ENCODE results near the gene VLDLR.

VLDLR gene

DNA sequence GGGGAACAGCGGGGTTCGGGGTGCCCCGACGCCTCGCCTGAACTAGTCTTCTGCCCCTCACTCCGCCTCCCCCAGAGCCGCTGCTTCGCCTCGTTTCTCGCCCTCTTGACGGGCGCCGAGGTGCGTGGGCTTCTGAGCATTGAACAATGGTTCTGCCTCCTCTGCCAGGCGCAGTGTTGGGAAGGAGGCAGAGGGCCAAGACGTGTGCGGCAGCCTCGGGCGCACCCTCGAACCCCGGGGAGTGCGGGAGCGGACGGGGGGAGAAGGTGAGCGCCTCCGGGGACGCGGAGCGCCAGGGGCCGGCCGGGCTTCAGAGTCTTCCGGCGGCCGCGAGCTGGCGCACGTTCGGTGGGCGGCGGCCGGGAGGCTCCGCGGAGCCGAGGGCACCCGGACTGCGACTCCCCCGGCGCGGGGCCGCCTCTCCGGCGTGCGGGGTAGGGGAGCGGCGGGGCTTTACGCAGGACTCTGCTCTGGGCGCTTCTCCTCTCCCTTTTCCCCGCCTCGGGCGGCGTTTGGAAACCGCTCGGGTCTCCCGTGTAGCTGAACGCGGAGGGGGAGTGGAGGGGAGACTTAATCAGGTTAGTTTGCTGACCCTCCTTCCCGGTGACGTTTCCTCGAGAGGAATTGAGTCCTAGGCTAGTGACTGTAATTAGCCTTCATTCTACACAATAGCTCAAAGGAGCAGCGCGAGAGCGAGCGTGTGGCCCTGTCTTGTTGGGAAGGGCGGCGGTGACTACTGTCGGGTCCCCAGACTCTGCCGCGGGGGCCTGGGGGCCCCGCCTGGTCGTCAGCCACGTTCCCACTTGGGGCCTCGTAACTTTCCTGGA is 1.1 kb downstream of the VLDLR start:
- no peak for DNase-seq

DNA sequence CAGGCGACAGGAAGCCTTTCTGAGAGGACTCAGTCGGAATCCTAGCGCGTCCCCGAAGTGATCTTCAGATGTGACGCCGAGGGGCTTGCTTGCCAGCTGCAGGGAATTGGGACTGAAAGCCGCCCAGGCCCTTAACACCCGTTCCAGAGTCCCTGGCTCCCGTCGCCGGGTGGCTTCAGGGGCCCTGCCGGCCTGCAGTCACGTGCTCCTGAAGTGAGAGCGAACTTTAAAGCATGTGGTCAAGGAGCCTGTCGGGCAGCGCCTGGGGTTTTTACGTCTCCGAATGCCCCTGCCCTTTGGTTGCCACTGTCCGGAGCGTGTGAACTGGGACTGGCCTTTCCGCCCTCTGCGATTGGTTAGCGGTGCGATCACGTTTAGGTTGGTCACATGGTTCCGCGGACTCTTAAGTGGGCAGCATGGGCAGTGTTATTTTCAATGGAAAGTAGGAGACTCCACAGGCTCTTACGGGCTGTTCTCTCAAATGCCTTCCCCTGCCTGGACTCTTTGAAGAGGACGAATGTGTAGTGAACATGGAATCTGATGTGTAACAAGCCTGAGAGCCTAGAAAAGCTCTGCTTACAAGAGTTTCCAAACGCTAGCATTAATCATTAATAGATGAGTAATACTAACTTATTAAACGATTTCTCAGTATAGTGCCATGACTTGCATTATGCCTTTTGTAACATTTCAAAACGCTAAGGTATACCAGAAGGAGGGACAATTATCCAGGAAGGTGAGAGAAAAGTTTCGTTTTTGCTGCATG is 1.9 kb downstream of the VLDLR start:
- DNase-seq, result no peak

DNA sequence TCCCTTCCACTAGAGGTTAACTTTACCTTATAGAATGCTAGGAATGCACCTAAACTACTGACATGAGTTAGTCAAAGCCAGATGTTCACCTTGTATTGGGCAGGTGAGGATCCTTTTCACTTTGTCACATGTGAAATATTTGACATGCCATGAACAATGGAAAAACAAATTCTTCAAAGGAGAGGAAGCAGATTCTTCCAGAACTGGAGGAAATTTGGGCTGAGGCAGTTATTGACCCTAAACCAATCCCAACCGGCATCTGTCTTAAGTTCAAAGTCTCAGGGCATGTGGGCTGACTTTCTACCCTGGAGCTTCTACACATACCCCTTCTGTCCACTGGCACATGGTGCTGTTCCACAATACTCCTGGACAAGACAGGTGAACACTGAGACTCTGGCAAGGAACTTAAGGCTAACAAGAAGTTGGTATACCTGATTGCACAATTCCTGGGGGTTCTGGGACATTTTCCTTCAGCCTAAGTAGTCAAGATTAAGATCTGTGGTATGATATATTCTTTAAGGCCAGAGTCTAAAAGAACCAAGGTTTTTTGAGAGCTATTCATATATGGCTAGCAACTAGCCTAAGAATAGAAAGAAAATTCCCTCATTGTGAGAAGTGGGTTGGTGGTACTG is 2.6 kb downstream of the VLDLR start:
- DNase-seq, result no peak

DNA sequence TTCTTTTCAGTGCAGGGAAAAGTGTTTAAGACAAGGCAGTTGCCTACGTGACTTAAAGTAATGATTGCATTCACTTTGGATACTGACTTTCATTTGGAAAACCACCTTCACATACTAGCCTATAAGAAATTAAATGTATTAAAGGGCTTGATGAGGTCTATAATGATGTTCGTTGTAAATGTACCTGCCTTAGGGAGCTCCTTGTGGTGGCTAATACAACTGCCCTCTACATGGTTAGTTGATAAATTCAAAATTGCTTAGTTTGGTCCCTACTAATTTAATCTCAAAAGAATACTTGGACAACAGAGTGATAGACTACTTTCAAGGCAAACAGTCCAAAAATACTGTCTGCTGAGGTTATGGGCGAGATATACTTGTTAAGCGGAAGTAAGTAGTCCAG is 3.8 kb downstream of the VLDLR start:
- DNase-seq, result no peak

DNA sequence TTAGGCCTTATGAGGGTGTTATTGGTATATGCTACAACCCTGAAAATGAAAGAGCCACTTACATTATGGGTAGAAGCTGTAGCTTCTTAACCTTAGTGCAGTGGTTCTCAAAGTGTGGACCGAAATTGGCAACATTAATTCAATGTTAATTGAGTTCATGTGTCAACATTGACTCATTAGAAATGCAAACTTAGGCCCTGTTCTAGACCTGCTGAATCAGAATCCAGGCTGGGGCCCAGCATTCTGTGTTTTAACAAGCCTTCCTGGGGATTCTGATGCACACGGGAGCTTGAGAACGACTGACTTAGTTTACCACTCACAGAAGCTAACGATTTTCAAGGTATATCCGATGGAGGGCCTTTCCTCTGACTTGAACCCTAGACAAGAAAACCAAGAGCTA is 7.3 kb downstream of the VLDLR start:
- DNase-seq, result no peak

DNA sequence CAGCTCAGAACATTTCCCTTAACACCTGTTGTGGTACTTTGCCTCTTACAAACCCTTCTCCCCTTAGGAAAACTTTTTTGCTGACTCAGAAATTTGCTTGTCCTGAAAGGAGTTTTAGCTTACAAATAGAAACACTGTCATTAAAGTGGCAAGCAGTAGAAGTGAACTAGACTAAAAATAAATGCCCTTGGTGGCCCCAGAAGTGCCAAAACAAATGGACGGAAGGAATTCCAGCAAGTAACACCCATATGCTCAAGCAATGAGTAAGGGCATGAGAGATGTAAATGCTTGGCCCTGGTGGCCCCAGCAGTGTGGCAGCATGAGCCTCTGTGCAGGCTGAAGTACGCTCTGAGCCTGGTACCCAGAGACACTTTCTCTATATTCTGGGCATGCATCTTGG is 8.6 kb downstream of the VLDLR start:
- no peak for DNase-seq

DNA sequence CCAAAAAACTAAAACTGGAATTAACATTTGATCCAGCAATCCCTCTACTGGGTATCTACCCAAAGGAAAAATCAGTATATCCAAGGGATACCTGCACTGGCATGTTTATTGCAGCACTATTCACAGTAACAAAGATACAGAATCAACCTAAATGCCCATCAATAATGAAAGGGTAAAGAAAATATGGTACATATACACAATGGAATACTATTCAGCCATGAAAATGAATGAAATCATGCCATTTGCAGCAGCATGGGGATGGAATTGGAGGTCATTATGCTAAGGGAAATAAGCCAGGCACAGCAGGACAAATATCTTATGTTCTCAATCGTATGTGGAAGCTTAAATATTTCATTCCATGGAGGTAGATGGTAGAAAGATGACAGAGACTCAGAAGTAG is 9.7 kb downstream of the VLDLR start:
- DNase-seq, result no peak

DNA sequence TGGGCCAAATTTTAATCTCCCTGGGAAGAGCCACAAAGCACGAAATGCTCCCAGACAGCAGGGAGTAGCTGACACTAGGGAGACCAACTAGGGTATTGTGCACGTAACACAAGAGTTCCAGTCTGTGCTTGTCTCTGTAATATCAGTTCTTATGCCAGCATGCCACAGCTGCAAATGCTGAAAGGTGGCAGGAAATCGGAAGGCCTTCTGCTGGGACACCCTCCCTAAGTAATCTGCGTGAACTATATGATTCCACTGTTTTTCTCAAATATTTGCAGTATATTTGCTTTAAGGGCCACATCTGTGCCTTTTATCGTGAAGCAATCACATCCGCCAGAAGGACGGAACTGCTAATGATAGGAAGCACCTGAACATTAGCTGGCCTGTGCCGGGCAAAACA is 12.6 kb downstream of the VLDLR start:
- DNase-seq, result no peak

DNA sequence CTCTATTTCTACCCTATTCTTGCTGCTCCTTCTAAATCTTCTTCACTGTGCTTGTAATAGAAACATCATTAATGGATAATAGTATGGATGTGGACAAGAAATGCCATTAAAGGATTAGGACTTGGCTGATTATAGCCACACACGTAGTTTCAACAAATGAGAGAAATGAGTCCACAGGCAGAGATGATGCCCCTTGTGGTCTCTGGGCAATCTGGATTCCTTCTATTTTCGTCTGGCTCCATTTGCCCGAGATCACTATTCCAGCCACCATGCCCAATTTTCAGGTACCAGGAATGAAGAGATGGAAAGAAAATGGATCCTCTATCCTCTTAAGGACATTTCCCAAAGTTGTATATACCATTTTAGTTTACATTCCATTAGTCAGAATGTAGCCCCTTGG is 13.2 kb downstream of the VLDLR start:
- DNase-seq, result no peak

DNA sequence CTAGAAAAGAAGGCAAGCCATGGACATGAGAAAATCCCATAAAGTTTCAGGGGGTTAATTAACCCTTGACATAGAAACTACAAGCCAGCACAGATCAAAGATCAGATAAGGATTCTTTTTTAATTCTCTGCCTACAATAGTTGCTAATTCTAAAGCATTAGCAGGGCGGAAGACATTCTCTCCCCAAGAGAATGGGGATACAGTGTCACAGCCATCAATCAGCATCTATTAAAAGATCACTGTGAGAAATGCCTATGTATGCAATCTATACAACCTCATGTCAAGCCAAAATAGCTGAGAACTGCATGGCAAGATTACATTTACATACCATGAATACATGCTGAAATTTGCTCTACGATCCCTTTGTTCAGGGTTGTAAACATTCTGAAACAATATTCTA is 14.3 kb downstream of the VLDLR start:
- no peak for DNase-seq

DNA sequence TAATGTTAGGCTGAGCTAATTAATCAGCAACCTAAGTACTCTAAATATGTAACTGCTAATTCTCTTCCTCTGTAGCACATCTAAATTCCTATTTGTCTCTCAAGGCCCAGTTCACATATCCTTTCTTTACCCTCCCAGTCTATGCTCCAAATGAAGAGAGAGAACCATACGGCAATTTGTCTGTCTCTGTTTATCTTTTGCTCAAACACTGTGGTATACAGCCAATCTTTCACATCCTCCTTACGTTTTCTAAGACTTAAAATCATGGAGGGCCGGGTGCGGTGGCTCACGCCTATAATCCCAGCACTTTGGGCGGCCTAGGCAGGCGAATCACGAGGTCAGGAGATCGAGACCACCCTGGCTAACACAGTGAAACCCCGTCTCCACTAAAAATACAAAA is 15.8 kb downstream of the VLDLR start:
- DNase-seq, result no peak

DNA sequence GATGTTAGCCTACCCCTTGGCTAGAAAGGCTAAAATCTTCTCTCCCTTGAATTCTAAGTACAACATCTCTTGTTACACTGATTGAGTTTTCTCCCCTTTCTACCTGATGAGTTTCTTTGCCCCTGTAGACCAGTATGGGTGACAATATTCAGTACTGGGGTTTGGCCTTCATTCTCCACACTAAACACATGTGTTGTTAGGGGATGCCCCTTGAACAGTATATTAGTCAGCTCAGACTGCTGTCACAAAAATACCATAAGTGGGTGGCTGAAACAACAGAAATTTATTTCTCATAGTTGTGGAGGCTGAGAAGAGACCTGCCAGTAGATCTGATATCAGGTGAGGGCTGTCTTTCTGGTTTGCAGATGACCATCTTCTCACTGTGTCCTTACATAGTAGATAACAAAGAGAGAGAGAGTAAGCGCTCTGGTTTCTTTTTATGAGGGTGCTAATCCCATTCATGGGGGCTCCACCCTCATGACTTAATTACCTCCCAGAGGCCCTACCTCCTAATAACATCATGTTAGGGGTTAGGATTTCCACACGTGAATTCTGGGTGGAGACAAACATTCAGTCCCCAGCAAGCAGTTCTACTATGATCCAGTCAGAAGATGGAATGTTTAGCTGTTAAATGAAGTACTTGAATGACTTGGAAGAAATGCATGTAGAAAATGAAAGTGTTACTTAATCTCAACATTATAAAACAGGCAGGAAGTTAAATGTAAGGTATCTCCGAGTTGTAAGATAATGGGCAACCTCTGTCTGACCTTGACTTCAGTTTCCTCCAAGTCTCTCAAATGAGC is 17.5 kb downstream of the VLDLR start:
- no peak for DNase-seq

DNA sequence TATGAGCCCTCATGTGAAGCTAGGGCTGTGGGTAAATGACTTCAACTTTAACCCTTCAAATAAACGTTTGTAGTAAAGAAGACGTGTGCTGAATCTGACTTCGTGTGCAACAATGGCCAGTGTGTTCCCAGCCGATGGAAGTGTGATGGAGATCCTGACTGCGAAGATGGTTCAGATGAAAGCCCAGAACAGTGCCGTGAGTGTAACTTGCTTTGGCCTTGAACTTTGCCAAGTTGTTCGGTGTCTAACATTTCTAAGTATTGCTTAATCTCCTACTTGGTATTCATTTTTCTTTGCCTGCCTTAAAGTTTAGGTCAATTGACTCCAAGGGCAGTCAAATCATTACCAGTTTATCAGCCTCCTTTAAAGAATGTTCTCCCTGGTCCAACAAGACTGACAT is 18.2 kb downstream of the VLDLR start:
- no peak for DNase-seq

DNA sequence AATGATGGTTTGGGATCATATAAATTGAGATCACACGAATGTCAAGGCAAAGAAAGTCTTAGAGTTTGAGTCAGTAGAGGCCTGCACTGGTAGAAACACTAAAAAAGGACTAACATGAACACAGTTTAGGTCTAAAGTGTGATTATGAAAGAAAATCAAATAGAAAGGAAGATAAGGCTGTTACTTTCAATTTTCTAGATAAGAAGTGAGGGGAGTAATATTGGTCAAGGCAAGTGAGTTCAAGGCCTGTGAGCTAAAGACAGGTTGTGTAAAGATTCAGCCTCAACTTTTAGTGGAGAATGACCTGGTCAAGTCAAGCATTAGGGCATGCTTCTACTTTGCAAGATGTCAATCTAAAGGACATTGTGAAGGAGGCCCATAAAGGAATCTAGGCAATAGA is 19.0 kb downstream of the VLDLR start:
- DNase-seq, result no peak

DNA sequence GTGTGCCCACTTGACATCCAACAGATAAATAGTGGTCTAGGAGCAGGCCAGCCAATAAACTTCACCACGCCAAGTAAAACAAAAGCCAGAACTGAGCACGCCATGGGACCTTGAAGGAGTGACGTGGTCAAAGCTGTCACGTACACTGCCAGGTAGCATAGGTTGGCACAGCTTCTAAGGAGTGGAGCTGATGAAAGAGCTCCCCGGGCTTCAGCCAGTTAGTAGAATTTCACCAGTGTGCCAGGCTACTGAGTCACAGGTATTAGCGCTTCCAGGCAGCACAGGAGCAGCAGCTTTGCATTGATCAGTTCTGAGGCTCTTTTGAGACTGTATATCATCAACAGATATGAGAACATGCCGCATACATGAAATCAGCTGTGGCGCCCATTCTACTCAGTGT is 19.4 kb downstream of the VLDLR start:
- DNase-seq, result no peak

DNA sequence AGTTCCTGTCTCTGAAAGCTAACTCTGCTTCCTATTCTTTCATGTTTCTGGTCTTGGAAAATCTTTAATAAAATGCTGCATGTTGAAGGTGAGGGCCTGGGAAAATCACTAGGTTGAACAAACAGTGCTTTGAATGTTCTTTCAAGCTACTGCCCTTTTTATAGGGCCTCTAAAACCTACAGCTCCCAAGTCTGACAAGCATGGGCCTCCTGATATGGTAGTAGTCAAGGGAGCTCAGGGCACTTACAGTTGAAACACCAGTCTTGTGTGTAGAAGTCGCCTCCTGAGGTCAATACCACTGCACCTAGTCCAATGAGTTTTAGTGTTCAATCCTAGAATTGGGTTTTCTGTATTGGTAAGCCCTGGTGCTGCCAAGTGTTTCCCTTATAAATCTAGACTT is 20.5 kb downstream of the VLDLR start:
- DNase-seq, result no peak

DNA sequence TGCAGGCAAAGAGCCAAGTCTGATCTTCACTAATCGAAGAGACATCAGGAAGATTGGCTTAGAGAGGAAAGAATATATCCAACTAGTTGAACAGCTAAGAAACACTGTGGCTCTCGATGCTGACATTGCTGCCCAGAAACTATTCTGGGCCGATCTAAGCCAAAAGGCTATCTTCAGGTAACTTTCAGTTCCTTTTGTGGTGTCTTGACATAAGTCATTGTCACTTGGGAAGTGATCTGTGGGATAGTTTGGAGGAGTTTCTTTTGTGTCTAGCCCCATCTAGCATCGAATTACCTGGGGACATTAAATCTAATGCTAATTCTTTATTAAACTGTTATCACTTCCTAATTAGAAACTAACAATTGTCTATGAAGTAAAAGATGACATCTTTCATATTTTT is 24.0 kb downstream of the VLDLR start:
- DNase-seq, result no peak

DNA sequence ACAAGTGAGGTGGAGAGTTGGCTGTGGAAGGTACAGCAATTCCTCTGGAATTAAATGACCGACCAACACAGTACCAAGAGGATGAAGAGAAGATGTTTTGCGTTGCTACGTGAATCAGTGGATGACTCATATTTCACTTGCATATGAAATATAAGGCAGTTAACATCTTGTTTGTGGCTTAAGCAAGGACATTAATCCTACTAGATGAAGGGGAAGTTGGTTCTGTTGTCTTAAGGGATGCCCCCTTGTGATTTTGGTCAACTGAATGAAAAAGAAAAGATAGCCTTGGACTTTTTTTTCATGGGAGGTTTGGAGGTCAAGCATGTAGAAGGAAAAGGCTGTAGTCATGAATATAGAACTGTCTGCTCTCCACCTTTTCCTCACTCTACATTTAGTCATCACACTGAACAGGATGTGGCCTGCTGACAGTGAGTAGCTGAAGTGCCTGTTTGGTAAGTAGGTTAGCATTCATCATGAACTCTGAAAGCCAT is 33.9 kb downstream of the VLDLR start:
- DNase-seq, result peak; percentile 50

DNA sequence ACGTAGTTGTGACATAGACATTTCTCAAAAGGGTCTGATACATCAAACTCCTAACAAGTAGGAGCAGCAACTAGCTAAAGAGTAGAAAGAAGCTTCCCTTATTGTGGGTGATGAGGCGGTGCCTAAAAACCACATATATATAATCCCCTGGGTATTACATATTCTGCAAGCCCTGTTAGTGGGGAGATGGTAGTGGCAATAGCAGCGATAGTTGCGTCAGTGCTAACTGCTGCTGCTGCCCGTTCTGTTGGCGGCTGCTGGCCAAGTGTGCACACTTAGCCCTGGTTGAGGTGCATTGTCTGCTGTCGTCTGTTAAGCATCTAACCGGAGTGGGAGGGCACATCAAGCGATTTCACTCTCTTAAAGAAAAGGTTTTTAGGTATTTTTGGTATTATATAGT is 35.8 kb downstream of the VLDLR start:
- DNase-seq, result peak; percentile 35

DNA sequence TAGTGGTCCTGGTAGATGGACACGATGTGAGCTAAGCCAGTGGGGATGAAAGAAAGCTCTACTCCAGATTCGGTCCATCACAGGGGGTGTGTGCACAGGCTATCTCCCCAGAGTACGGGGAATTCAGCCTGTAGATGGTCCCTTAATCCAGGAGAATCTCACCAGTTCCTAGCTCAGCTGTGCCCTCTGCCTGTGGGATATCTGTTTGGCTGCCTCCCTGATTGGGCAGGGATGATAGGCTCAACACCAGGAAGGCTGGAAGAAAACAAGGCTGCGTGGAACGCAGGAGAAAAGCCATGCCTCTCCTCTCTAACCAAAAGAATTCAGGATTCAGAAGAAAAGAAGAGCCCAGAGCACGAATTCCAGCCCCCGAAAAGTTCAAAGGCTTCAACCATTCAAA is 40.9 kb downstream of the VLDLR start:
- no peak for DNase-seq

DNA sequence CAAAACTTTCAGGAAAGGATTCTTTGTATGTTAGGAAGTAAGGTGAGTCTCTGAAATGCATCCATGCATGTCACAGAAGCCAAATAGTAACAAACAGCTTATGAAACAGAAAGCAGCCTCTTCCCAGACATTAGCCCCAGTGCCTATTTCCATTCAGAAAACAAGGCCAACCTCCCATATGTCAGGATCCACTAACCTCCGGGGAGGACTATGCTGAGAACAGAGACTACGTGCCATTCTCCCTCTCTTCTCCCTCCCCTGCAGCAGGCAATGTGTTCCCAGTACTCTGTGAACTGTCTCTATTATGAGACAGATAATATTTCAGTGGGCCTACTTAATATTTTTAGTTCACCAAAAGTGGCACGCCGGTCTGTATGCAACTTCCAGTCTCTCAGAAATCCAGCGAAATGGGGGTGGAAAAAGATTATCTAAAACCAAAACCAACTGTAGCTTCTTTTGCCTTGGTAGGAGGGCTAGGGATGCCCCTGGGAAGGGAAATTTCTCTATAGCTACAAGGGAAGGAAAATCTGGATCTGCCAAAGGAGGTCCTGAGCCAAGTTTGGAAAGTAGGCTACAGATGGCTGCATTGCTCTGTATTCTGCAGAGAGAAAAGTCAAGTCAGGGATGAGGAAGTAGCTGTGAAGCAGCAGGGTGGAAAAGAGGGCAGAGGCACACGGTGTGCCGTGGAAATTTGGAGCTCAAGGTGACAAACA is 42.0 kb downstream of the VLDLR start:
- DNase-seq, result no peak

Measured in CD4-positive, alpha-beta T cell treated with Interleukin-17A for 1 hour (primary cell).